Progenitor cell of endocrine pancreas (in vitro differentiated cells): ENCODE measurements around the gene FBN1. TPM values are rescaled to one million over a fixed set of nuclear protein-coding genes. Genes with fewer than 3 reads are reported as not detected.

ENCODE experiments used
- DNase-seq: peaks from one replicate; pipeline ENCODE4 v3.0.0; 2021; ENCODE audit warnings: low spot score; ENCODE audit not compliant: unreplicated experiment
- H3K27ac Mint-ChIP-seq: 2 replicates; pipeline ENCODE4 v1.8.0; 2021; ENCODE audit warnings: mild to moderate bottlenecking, moderate library complexity, mixed read lengths
- H3K27me3 Mint-ChIP-seq: 2 replicates; pipeline ENCODE4 v1.8.0; 2021; ENCODE audit warnings: mixed read lengths
- H3K36me3 Mint-ChIP-seq: 2 replicates; pipeline ENCODE4 v1.8.0; 2022; ENCODE audit warnings: mixed read lengths; ENCODE audit not compliant: insufficient read depth
- H3K4me1 Mint-ChIP-seq: 2 replicates; pipeline ENCODE4 v1.8.0; 2021; ENCODE audit warnings: low read depth, mixed read lengths
- H3K4me3 Mint-ChIP-seq: 2 replicates; pipeline ENCODE4 v1.8.0; 2021; ENCODE audit warnings: low read depth, mild to moderate bottlenecking, moderate library complexity, mixed read lengths
- H3K9me3 Mint-ChIP-seq: 2 replicates; pipeline ENCODE4 v1.8.0; 2021; ENCODE audit warnings: low read depth, mixed read lengths
- CTCF ChIP-seq: fragments of 200-600 bp; sonication (generic); IDR thresholded peaks from one replicate; pipeline ENCODE4 v1.5.0; 2021; ENCODE audit warnings: antibody characterized with exemption, mild to moderate bottlenecking; ENCODE audit not compliant: unreplicated experiment
- total RNA-seq: library from RNA; stranded (reverse); gene quantifications from 2 replicates; pipeline ENCODE4 v1.2.1, GENCODE V29; 2021

FBN1 gene
- total RNA-seq, 1 donor from 2014 or later = 3.3 TPM

GRCh38 chr15:48435321-48435720, 210.2 kb downstream of the FBN1 start:
- no peaks in the 10 kb centered on the region for H3K9me3 Mint-ChIP-seq
- peaks cover 2% of the 10 kb centered on the region for H3K4me1 Mint-ChIP-seq
- H3K27ac Mint-ChIP-seq = no peak overlapping the region
- TF ChIP-seq CTCF = no peak
- no peaks in the 10 kb centered on the region for H3K27me3 Mint-ChIP-seq
- no peak for DNase-seq
- no peak overlapping the region for H3K4me3 Mint-ChIP-seq
- H3K36me3 Mint-ChIP-seq = no peaks in the 10 kb centered on the region

- no peaks in the 10 kb centered on the region for H3K27me3 Mint-ChIP-seq
- H3K27ac Mint-ChIP-seq = no peak overlapping the region
- H3K4me3 Mint-ChIP-seq = no peak overlapping the region
- H3K4me1 Mint-ChIP-seq = no peaks in the 10 kb centered on the region
- TF ChIP-seq CTCF = no peak
- no peaks in the 10 kb centered on the region for H3K36me3 Mint-ChIP-seq
- no peaks in the 10 kb centered on the region for H3K9me3 Mint-ChIP-seq
- DNase-seq = no peak
These were observed 212.2 kb downstream of the FBN1 start for GRCh38 chr15:48433226-48433886.

- no peak overlapping the region for H3K4me3 Mint-ChIP-seq
- no peaks in the 10 kb centered on the region for H3K27me3 Mint-ChIP-seq
- no peak for DNase-seq
- no peak overlapping the region for H3K27ac Mint-ChIP-seq
- no peaks in the 10 kb centered on the region for H3K36me3 Mint-ChIP-seq
- no peaks in the 10 kb centered on the region for H3K4me1 Mint-ChIP-seq
- TF ChIP-seq CTCF = no peak
- H3K9me3 Mint-ChIP-seq = no peaks in the 10 kb centered on the region
These were observed 212.8 kb downstream of the FBN1 start for GRCh38 chr15:48432688-48433087.

- no peak overlapping the region for H3K27ac Mint-ChIP-seq
- no peak for DNase-seq
- no peak for TF ChIP-seq CTCF
- peaks cover 5% of the 10 kb centered on the region for H3K9me3 Mint-ChIP-seq
- no peaks in the 10 kb centered on the region for H3K4me1 Mint-ChIP-seq
- H3K27me3 Mint-ChIP-seq = no peaks in the 10 kb centered on the region
- no peak overlapping the region for H3K4me3 Mint-ChIP-seq
- H3K36me3 Mint-ChIP-seq = peaks cover 2% of the 10 kb centered on the region
These were observed 217.5 kb downstream of the FBN1 start for GRCh38 chr15:48427960-48428547.

GRCh38 chr15:48427479-48427878, 218.0 kb downstream of the FBN1 start:
- H3K9me3 Mint-ChIP-seq = peaks cover 5% of the 10 kb centered on the region
- no peaks in the 10 kb centered on the region for H3K27me3 Mint-ChIP-seq
- H3K4me1 Mint-ChIP-seq = no peaks in the 10 kb centered on the region
- H3K4me3 Mint-ChIP-seq = no peak overlapping the region
- H3K36me3 Mint-ChIP-seq = peaks cover 2% of the 10 kb centered on the region
- no peak for DNase-seq
- no peak overlapping the region for H3K27ac Mint-ChIP-seq
- no peak for TF ChIP-seq CTCF
